OCI-LY1 (cell line): ENCODE measurements around the gene TMEM151A.

Experiments
- EZH2 ChIP-seq: fragments of 200-600 bp; sonication (generic), shearing (Covaris generic); IDR thresholded peaks from 2 replicates; pipeline ENCODE4 v1.8.0; 2017; ENCODE audit warnings: borderline replicate concordance, mixed run types, mild to moderate bottlenecking, antibody characterized with exemption, low read length, moderate library complexity, mixed read lengths
- TF ChIP-seq, protein P1 (sequence below): fragments of 200-600 bp; sonication (generic), shearing (Covaris generic); IDR thresholded peaks from 2 replicates; pipeline ENCODE4 v1.5.1; 2017; ENCODE audit warnings: mild to moderate bottlenecking, antibody characterized with exemption, low read length, moderate library complexity, mixed read lengths

DNA sequence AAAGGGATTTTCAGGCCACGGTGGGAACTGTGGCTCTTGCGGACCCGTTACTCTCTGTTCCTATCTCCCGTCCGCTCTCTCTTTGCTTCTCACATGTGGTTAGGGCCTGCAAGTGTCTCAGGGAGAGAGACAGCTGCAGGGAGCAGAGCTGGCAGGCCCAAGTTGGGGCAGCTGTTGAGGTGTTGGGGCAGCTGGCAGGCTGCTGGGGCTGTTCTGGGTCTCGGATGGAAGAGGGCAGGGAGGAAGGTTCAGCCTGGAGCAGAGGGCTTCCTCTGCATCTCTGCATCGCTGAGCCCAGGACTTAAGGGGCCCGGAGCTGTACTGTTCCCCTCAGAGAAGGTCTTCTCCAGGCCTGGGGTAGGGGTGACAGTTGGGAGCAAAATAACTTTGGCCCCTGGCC is 16.3 kb upstream of the TMEM151A start:
- TF ChIP-seq, protein P1, sequence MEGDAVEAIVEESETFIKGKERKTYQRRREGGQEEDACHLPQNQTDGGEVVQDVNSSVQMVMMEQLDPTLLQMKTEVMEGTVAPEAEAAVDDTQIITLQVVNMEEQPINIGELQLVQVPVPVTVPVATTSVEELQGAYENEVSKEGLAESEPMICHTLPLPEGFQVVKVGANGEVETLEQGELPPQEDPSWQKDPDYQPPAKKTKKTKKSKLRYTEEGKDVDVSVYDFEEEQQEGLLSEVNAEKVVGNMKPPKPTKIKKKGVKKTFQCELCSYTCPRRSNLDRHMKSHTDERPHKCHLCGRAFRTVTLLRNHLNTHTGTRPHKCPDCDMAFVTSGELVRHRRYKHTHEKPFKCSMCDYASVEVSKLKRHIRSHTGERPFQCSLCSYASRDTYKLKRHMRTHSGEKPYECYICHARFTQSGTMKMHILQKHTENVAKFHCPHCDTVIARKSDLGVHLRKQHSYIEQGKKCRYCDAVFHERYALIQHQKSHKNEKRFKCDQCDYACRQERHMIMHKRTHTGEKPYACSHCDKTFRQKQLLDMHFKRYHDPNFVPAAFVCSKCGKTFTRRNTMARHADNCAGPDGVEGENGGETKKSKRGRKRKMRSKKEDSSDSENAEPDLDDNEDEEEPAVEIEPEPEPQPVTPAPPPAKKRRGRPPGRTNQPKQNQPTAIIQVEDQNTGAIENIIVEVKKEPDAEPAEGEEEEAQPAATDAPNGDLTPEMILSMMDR, result no peak
- TF ChIP-seq EZH2, result no peak
